NK-92 (cell line): ENCODE measurements around the gene BATF.

Source experiments
- DNase-seq: peaks from one replicate; lab custom pipeline; 2025; ENCODE audit not compliant: unreplicated experiment; lab: John Stamatoyannopoulos, UW

Gene BATF

DNA sequence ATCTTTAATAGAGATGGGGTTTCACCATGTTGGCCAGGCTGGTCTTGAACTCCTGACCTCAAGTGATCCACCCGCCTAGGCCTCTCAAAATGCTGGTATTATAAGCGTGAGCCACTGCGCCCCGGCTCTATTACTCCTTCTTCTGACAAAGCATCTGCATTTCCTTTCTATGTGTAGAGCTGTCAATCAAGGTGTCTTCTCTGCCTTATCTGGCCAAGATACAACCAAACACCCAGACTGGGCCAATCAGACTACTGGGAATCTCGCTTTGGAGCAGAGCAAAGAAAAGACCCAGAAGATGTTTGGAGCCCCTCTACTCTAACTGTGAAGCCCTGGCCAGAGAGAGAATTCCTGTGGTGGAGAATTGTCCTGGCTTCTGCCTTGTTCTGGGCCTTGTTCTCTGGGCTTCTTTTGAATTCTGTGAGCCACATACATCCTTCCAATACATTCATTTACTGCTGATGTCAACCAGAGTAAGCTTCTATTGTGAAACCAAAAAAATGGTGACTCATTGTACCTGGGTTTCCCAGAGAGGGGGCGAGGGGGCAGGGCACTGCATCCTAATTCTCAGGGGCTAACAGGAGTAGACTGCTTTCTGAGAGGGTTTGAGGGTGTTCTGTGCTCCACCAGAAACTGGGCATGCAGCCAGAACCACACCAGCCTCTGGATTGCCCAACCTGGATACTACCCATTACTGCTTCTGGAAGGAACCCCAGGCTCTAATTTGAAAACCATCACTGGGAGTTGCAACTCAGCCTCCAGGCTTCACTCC is 37.4 kb downstream of the BATF start:
- DNase-seq, result no peak

DNA sequence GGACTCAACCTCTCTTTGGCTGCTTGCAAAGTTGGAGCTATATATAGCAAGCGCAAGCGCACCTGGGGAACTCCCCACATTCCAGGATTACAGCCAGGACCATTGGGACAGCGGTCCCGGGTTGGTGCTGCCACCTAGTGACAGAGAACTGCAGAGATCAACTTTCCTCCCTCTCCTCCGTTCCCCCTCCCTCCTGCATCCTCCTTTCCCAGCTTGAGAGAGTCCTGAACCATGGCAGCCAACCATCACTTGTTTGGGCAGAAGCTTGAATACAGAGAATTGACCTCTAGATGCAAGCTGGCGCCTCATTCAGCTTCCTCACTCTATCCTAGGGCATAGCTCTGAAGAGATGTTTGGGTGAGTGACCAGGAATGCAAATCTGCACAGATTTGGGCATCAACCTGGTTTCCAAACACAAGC is 38.8 kb downstream of the BATF start:
- no peak for DNase-seq

DNA sequence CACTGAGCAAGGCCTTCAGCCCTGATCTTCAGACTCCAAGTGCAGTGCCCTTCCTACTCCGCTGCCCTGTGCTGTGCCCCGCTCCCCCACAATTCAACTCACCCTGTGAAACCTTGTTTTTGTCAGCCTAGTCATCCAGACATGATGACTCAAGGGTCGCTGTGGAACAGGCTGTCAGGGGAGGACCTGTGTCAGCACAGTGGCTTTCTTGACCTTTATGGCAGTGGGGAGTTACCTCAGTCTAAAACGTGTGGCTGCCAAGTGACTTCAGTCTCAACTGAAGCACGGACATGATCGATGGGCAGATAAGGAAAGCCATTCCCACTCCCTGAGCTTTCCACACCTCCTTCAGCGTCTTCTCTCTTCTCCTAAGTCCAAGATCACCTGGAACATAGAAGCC is 39.8 kb downstream of the BATF start:
- DNase-seq, result no peak

DNA sequence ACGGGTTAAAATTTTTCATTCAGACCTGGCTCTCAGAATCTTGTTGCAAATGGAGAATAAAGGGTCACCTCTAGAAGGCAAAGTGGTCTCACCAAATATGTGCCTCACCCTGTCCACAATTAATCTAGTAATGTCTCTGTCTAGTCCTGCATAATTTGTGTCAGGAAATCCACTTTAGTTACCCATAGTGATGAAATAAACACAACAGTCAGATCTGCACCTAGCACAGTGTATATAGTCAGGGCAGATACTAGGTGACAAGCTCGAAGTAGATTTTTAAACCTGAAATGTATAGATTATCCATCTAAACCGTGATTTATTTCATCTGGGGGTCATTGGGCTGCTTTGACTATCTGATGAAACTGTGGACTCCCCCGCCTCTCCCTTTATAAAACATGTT is 40.2 kb downstream of the BATF start:
- DNase-seq, result no peak

DNA sequence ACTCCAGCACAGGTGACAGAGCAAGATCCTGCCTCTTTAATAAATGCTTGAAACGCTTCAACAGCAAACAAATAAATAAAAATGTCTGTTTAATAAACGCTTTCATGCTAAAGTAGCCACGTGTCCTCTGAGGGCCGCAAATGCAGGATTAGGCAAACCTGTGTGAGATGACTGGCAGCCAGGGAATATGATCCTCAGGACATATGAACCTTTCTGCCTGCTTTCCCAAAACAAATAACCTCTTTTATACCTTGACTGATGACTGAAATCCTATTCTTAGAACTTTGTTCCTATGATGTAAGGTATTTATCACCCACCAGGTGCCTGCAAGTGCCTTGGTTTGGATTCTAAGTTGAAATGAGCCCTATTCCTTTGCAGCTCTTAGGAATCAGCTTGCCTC is 41.7 kb downstream of the BATF start:
- no peak for DNase-seq

DNA sequence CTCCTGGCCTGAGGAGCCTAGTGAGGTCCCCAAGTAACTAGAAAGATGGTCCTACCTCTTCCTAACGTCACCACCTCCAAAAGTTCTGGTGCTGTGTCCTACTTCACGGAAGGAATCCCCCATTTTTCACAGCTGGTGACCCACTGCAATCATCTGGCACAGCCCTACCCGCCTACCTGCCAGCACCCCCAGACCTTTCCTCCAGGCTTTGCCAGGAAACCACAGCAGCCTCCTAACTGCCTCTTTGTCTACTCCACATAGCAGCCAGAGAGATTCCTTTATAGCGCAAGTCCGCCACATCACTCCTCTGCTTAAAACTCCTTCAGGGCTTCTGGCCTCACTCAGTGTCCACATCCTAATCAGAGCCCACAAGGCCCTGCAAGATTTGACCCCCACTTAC is 42.8 kb downstream of the BATF start:
- DNase-seq, result no peak

DNA sequence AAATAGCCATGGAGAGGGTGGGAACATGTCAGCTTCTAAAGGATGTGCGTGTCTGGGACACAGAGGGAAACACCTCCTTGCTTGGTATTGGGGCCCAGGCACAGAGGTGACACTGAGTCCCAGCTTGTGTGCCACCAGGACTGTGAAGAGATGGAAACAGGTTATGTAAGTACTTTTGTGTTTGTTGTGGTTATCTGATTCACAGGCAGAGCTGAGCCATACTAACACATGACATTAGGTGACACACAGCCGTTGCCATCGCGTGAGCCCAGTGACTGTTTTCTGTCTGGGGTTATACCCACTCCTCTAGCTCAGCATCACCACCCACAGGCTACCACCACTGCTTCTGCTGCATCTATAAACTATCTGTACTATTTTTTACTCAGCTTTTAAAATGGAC is 44.1 kb downstream of the BATF start:
- DNase-seq, result no peak

DNA sequence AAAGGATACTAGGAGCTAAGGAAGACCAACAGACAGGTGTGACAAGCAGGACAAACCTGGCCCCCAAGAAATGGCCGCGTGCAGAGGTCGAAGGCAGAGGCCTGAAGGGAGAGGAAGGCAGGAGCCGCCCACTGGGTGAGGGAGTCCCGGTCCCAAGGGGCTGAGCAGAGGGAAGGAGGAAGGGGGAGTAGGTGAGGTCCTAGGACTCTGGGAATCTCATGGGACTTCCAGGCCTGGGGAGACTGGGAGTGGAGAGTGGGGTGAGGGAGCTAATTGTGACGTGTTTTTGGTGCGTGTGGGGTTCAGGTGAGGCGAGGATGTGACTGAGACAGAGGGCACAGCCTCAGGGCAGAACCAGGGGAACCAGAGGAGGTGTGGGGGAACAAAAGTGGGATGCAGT is 44.5 kb downstream of the BATF start:
- no peak for DNase-seq

DNA sequence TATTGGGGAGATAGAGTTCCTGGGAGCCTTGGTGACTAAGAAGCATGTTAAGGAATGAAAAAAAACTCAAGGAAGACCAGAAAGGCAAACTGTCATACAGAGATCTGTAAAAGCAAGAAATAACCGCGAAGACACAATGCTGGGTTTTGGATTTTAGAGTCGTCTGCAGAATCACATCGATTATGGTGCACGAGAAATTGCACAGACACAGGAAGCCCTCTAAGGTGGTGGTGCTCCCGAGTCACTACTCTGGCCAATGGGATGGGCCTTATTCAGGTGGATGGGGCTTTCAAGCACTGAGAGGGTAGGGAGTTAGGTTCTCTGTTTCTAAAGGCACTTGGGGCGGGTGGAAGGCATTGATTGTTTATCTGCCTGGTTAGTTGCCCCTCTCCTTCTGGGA is 45.9 kb downstream of the BATF start:
- no peak for DNase-seq

DNA sequence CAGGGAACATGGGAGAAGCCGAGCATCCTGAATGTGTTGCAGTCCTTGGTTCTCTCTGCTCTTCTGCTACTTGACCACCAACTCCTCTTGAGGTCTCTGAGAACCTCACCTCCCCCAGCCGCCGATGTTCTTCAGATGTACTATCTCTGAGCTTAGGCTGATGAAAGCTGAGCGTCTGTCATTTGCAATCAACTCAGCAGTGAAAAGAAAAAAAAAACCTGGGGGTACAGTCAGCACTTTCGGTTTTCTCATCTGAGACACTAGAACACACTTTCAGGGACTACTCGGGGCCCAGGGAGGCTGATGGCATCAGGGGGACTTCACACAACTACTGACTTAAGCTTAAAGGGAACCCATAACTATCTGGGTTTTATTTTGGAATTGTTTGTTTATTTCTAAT is 46.5 kb downstream of the BATF start:
- no peak for DNase-seq

DNA sequence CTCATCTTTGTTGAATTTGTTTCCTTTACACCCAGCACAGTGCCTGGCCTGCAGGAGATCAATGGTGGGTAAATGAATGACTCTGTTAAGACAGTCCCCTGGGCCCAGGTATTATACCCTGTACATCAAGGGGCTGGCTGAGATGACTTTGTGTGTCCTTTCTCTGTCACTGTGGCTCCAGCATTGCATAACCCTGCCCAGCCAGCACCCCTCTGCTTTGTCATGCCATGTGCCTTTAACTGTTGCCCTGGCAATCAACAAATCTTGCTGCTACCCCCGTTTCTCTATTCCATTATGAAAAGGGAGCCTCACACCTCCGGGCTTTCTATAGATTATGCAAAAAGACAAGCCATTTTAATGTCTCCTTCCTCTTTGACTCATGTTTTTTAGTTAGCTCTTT is 48.5 kb downstream of the BATF start:
- DNase-seq, result no peak

DNA sequence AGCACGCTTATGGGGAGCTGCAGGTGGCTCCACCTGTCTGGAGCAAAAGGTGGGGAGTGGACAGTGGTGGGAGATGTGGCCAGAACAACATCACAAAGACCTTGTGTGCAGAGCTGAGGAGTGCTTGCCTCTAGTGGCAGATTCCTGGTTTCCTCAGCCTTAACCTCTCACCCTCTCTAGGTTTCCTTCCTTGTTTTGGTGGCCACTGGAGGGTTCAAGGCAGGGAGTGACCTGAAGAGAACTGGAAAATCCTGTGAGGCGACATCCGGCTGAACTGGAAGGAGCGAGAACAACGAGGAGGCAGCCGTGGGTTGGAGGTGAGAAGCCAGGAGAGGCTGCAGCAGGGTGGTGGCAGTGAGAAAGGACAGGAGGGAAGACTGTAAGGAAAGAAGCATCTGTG is 49.8 kb downstream of the BATF start:
- no peak for DNase-seq

DNA sequence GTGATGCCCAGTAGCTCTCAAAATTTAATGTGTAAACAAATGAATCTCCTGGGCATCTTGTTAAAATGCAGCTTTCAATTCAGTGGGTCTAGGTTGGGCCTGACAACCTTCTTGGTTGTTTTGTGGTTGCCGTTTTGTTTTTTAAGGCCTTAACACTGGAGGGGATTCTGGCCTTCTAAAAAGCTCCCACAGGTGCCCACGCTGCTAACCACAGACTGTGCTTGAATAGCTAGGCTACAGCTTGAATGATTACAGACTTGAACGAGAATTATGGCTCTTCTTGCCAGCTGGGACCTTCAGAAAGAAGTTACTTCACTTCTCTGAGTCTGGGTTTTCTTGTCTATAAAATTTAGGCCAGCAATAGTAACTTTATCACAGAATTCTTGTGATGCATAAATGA is 54.8 kb downstream of the BATF start:
- DNase-seq, result no peak

DNA sequence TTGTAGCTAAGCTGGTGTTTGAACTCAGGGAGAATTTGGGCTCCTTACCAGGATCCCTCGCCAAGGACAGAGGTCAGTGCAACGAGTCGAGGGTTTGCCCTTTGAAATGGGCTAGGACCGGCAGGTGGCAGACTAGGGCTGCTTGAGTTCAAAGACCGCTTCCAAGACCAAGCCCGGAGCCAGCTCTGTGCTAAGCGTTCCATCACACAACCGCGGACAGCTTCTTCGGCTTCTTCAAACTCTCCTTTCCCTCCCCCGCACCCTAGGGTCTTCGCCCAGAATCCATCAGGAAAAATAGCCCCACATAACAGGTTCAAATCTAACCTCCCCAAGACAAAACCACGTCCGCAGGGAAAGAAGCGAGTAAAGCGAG is 55.4 kb downstream of the BATF start:
- DNase-seq, result no peak

DNA sequence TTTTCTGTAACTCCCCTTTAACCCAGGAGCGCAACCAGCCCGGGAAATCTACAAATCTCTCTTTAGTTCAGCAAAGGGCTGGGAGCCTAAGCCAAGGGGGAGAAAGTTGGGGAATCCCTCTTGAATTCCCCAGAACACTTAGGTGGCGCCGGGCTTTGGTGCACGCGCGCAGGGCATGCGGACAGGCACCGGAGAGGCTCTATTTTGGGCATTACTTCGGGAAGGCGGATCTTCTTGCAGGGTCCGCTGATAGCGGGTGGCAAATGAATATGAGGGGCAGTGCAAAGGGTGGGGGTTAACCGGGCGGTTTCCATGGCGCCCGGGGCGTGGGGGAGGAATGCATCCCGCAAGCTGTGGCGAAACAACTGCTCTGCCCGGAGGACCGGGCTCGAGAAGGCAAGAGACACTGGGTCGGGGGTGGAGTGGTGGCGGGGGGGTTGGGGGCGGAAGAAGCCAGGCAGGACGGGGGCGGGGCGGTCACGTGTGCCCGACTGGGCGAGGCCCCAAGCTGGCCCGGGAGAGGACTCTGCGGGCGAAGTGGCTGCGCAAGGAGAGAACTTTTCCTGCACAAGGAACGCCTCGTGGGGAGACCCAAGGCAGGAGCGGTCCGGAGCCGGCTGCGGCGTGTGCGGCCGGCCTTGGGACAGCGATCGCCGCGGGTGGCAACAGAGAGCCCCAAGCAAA is 56.0 kb downstream of the BATF start, which contains the start of gene FLVCR2:
Gene FLVCR2 (plus strand): TSS at position 519 of the 684 bp plus-strand sequence. CDS start 353 bp downstream, outside the sequence.
- DNase-seq, result no peak

DNA sequence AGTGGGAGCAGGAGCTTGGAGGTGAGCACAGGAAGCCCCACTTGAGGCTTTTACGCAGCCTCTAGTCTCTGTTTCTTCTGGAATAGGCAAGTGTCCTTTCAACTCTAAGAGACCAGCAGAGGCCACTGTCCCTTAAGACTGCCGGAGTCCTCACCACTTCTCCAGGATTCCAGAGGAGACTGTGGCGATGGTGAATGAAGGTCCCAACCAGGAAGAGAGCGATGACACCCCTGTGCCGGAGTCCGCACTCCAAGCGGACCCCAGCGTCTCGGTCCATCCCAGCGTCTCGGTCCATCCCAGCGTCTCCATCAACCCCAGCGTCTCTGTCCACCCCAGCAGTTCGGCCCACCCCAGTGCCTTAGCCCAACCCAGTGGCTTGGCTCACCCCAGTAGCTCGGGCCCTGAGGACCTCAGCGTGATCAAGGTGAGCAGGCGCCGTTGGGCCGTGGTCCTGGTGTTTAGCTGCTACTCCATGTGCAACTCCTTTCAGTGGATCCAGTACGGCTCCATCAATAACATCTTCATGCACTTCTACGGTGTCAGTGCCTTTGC is 56.6 kb downstream of the BATF start:
- no peak for DNase-seq

DNA sequence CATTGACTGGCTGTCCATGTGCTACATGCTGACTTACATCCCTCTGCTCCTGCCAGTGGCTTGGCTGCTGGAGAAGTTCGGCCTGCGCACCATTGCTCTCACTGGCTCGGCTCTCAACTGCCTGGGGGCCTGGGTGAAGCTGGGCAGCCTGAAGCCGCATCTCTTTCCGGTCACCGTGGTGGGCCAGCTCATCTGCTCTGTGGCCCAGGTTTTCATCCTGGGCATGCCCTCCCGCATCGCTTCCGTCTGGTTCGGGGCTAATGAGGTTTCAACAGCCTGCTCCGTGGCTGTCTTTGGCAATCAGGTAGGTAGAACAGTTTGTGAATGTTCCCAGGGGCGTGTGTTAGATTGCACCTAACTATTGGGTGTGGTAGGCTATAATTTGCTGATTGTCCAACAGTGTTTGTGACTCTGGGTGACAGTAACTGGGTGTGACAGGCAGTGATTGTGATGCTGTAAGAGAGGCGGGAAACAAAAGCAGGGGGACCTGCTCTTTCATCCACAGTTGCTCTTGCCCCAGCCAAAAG is 57.1 kb downstream of the BATF start:
- no peak for DNase-seq

DNA sequence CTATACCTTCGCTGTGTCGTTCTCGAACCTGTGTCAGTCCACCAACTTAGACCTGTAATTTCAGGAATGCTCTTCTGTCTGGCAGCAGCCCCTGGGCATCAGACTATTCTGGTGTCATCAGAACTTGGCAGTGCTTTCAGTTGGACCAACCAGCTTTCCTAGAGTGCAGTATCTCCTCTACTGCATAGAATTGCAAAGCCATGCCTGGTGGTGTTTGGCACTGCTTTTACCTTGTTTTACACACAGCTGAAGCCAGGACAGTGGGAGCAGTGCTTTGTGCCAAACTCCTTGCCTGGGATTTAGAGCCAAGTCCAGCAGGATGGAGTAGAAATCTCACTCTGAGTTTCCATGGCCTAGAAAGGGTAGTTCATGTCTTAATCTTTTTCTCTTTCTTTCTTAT is 57.6 kb downstream of the BATF start:
- DNase-seq, result no peak

DNA sequence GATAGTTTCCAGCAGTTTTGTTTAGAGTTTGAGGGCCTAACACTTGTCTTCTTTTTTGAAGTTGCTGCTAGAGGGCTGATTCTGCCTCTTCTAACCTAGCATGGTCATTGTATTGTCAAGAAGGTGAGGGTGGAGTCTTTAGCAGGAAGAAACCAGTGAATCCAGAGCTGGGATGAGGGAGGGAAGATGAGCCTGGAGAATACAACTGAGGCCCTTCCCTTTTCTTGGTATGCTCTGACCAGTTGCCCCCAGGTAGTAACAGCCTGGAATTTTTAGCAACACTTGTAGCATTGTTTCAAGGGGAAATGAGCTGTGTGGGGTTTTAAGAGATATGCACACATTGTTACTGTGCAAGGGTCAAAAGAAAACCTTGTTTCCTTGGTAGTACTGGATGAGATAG is 65.1 kb downstream of the BATF start:
- no peak for DNase-seq

DNA sequence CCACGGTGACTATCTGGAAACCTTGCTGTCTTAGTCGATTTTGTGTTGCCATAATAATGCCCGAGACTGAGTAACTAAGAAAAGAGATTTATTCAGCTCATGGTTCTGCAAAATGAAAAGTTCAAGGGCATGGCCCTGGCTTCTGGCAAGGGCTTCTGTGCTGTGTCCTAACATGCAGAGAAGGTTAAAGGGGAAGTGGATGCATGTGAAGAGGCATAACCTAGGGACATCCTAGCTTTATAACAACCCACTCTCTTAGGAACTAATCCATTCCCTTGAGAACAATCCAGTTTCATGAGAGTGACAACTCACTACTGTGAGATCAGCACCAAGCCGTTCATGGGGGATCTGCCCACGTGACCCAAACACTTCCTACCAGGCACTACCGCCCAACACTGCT is 67.7 kb downstream of the BATF start:
- no peak for DNase-seq

DNA sequence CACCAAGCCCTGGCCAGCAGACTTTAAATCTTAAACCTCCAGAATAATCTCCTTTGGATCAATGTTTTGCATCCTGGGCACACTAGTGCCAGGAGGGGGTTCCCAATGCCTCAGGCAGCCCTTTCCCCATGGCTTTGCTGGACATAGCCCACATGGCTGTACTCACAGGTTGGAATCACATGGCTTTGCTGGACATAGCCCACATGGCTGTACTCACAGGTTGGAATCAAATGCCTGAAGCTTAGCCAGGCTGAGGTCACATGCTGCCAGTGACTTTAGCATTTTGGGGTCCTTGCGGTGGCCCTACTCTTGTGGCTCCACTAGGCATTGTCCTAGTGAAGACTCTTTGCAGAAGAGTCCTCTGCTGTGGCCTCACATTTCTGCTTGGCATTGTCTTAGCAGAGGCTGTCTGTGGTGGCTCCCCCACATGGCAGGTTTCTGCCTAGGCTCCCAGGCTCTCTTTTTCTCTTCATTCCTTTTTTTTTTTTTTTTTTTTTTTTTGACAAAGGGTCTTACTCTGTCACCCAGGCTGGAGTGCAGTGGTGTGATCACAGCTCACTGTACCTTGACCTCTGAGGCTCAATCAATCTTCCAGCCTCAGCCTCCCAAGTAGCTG is 69.2 kb downstream of the BATF start:
- no peak for DNase-seq
